ENCODE data around the gene THPO. TPM values are rescaled to one million over a fixed set of nuclear protein-coding genes. Genes with fewer than 3 reads are reported as not detected.
"Not testable (repeated sequence)": the region's sequence is repeated elsewhere in the genome, so short reads cannot be mapped to it uniquely, and the experiment has no call there.

Gene THPO
- total RNA-seq, 1 experiment from 2014 or later = not detected

DNA sequence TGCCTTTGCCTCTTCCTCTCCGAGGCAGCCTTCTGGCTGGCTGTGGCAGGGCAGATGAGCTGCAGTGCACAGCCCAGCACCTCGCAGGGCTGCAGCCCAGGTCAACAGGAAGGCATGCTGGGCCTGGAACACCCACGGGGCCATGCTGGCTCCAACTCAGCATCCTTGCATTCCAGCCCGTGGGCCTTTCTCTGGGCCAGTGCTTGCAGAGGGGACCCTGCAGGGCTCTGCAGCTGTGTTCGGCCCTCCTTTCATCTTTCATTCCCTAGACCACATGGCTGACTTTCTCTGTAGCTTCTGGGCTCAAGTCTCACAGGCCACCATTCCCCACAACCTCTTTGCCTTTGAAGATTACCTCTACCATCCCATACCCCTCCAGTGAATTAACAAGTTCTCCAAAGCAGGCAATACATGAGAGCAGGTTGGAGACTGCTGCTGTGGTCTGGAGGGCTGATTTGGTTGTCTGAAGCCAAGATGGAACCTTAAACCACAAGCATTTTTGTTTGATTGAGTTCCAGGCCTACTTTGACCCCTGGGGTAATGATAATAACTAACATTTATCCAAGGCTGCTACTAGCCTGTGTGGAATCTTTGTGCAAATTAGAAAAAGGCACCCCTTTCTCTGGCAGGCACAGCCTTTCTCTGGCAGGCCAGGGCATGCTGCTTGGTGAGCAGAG lies 34.7 kb downstream of the THPO start:
- ChIA-PET CTCF (no interaction called here), POLR2A (ENCODE audit: unreplicated experiment) (no interaction called here)
- Histone ChIP-seq H3K4me2 (ENCODE audit: low read length) (no peak overlapping the region), H3K9ac (ENCODE audit: low read length) (no peak overlapping the region), H3F3A (ENCODE audit: low read length, unreplicated experiment) (no peaks in the 10 kb centered on the region), H3K27ac (ENCODE audit: low read length) (no peak overlapping the region), H3K27me3 (ENCODE audit: low read length) (no peaks in the 10 kb centered on the region), H4K20me1 (ENCODE audit: low read length) (no peaks in the 10 kb centered on the region), H3K79me2 (ENCODE audit: low read length) (peaks cover 1% of the 10 kb centered on the region; the same call in 1 of the 2 replicates), H3K36me3 (ENCODE audit: low read depth, low read length) (no peaks in the 10 kb centered on the region), H2AFZ (ENCODE audit: low read length) (no peak overlapping the region), H3K4me1 (ENCODE audit: insufficient read depth, low read length) (peaks cover 3% of the 10 kb centered on the region; the same call in 1 of the 2 replicates), H3K9me3 (ENCODE audit: low read length) (no peaks in the 10 kb centered on the region), H3K9me2 (replicated peaks; ENCODE audit: low read length) (no peaks in the 10 kb centered on the region), H3K4me3 (ENCODE audit: low read length) (no peak overlapping the region)
- intact Hi-C loops (cut with micrococcal nuclease) = no loop called here
- no TSS peak for BruUV-seq (replicated peaks)
- ATAC-seq = no peak
- DNase-seq = no peak
- TF ChIP-seq EZH2phosphoT487 (IDR thresholded peaks at IDR 0.05; ENCODE audit: borderline replicate concordance, low read length) = no peak
- TF ChIP-seq, protein P1, sequence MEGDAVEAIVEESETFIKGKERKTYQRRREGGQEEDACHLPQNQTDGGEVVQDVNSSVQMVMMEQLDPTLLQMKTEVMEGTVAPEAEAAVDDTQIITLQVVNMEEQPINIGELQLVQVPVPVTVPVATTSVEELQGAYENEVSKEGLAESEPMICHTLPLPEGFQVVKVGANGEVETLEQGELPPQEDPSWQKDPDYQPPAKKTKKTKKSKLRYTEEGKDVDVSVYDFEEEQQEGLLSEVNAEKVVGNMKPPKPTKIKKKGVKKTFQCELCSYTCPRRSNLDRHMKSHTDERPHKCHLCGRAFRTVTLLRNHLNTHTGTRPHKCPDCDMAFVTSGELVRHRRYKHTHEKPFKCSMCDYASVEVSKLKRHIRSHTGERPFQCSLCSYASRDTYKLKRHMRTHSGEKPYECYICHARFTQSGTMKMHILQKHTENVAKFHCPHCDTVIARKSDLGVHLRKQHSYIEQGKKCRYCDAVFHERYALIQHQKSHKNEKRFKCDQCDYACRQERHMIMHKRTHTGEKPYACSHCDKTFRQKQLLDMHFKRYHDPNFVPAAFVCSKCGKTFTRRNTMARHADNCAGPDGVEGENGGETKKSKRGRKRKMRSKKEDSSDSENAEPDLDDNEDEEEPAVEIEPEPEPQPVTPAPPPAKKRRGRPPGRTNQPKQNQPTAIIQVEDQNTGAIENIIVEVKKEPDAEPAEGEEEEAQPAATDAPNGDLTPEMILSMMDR (conservative IDR thresholded peaks at IDR 0.05; ENCODE audit: low read depth, low read length) = no peak
- TF ChIP-seq EZH2 (IDR thresholded peaks at IDR 0.05; ENCODE audit: low read length, unreplicated experiment) = no peak

DNA sequence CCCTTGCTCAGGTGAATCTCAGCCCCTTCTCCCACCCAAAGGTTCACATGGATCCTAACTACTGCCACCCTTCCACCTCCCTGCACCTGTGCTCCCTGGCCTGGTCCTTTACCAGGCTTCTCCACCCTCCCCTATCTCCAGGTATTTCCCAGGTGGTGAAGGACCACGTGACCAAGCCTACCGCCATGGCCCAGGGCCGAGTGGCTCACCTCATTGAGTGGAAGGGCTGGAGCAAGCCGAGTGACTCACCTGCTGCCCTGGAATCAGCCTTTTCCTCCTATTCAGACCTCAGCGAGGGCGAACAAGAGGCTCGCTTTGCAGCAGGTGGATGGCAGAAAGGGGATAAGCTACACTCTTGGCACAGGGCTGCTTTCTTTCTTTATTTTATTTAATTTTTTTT lies 36.1 kb downstream of the THPO start:
- Histone ChIP-seq H3K9me3 (ENCODE audit: low read length) (no peaks in the 10 kb centered on the region), H3K4me3 (ENCODE audit: low read length) (no peak overlapping the region), H3K4me2 (ENCODE audit: low read length) (no peak overlapping the region), H4K20me1 (ENCODE audit: low read length) (no peaks in the 10 kb centered on the region), H2AFZ (ENCODE audit: low read length) (no peak overlapping the region), H3K4me1 (ENCODE audit: insufficient read depth, low read length) (peaks cover 11% of the 10 kb centered on the region), H3F3A (ENCODE audit: low read length, unreplicated experiment) (no peaks in the 10 kb centered on the region), H3K9ac (ENCODE audit: low read length) (no peak overlapping the region), H3K9me2 (replicated peaks; ENCODE audit: low read length) (no peaks in the 10 kb centered on the region), H3K79me2 (ENCODE audit: low read length) (peaks cover 15% of the 10 kb centered on the region), H3K36me3 (ENCODE audit: low read depth, low read length) (no peaks in the 10 kb centered on the region), H3K27ac (ENCODE audit: low read length) (no peak overlapping the region), H3K27me3 (ENCODE audit: low read length) (no peaks in the 10 kb centered on the region)
- POLR2A ChIA-PET (ENCODE audit: unreplicated experiment) = interaction anchor here (0.6 kb wide), 1 partner anchor 22 kb away, joined by 8 read pairs; no protein-coding TSS in a partner anchor
- CTCF ChIA-PET = no interaction called here
- TF ChIP-seq, protein P1 (conservative IDR thresholded peaks at IDR 0.05; ENCODE audit: low read depth, low read length) = no peak
- TF ChIP-seq EZH2phosphoT487 (IDR thresholded peaks at IDR 0.05; ENCODE audit: borderline replicate concordance, low read length) (no peak), EZH2 (IDR thresholded peaks at IDR 0.05; ENCODE audit: low read length, unreplicated experiment) (no peak)
- BruUV-seq (replicated peaks) = no TSS peak
- ATAC-seq = no peak
- peak; percentile 25 for DNase-seq
- intact Hi-C loops (cut with micrococcal nuclease) = no loop called here

DNA sequence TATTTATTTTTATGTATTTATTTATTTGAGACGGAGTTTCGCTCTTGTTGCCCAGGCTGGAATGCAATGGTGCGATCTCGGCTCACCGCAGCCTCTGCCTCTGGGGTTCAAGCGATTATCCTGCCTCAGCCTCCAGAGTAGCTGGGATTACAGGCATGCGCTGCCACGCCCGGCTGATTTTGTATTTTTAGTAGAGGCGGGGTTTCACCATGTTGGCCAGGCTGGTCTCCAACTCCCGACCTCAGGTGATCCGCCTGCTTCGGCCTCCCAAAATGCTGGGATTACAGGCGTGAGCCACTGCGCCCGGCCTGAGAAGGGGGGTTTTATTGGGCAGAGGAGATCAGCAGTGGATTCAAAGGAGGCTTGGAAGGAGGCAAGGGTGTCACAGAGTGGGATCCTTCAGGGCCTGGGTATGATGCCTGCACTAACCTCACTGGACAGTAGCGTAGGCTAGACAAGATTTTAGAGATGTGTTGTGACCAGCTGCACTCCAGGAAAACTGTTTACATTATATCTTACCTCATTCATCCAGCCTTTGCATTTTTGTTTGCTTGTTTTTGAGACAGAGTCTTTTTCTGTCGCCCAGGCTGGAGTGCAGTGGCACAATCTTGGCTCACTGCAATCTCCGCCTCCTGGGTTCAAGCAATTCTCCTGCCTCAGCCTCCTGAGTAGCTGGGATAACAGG lies 38.4 kb downstream of the THPO start:
- H3K36me3 ChIP-seq (ENCODE audit: low read depth, low read length); H3K27me3 ChIP-seq (ENCODE audit: low read length); H3K4me2 ChIP-seq (ENCODE audit: low read length); H2AFZ ChIP-seq (ENCODE audit: low read length); intact Hi-C loops (cut with micrococcal nuclease); H4K20me1 ChIP-seq (ENCODE audit: low read length); H3K9me2 ChIP-seq (replicated peaks; ENCODE audit: low read length); ATAC-seq; H3K9me3 ChIP-seq (ENCODE audit: low read length); H3F3A ChIP-seq (ENCODE audit: low read length, unreplicated experiment); POLR2A ChIA-PET (ENCODE audit: unreplicated experiment); H3K4me3 ChIP-seq (ENCODE audit: low read length); H3K9ac ChIP-seq (ENCODE audit: low read length); CTCF ChIA-PET; DNase-seq; BruUV-seq (replicated peaks); H3K27ac ChIP-seq (ENCODE audit: low read length): not testable (repeated sequence)
- peaks cover 23% of the 10 kb centered on the region for H3K79me2 ChIP-seq (ENCODE audit: low read length)
- H3K4me1 ChIP-seq (ENCODE audit: insufficient read depth, low read length) = peaks cover 27% of the 10 kb centered on the region

All from PC-3 (cell line).